GM18517 (cell line): ENCODE results near the gene DCLK2.

Experiments
- ATAC-seq: cut with Tn5 transposase; IDR thresholded peaks from one replicate; pipeline ENCODE4 v1.9.1; 2021; ENCODE audit warnings: mild to moderate bottlenecking, moderate library complexity; ENCODE audit not compliant: unreplicated experiment

The DCLK2 gene

GRCh38 chr4:150256841-150257730 is 178.8 kb downstream of the DCLK2 start:
- ATAC-seq, result no peak

DNA sequence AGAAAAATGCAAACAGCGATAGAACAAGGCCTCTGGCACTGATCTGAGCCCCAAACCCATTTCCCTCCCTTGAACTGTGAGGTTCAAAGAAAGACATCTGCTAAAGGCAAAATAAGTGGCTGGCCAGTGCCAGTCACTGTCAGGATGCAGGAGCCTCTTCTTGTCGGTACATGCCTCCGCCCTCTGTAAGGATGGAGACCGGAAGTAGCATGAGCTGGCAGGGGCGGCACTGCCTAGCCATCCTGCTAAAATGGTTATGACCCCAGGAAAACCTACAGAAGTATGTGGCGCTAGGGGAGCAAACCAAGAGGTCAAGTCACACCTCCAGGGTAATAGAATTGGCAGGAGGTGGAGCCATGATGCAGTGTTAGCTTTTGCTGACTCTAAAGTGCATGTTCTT is 180.3 kb downstream of the DCLK2 start:
- no peak for ATAC-seq

- no peak for ATAC-seq
Observed at GRCh38 chr4:150259861-150260567, 181.8 kb downstream of the DCLK2 start.

GRCh38 chr4:150261571-150261970 is 183.3 kb downstream of the DCLK2 start:
- ATAC-seq, result no peak

GRCh38 chr4:150262611-150263010 is 184.4 kb downstream of the DCLK2 start:
- no peak for ATAC-seq

DNA sequence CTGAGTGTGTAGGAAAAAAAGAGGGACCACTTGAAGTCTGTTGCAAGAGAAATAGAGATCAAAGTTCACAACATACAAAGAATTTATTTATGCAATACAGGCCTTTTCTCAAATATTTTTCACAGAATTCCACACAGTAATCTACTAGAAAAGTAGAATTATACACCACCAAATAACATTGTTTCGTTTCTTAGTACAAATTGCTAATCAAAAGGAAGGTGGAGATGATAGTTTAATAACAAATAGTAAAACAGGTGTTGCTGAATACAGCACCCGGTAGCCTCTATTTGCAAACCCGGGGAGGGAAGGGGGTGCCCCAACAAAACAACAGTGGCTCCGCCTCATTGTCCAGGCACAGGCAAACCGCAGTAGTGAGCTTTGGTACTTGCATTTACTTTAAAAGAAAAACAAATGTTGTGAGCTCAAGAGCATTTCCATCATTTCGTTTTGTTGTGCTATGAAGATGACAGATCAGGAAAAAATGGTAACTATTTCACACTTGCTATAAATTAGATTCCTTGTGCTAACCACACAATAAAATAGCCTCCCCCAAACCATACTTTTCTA is 186.4 kb downstream of the DCLK2 start:
- no peak for ATAC-seq

DNA sequence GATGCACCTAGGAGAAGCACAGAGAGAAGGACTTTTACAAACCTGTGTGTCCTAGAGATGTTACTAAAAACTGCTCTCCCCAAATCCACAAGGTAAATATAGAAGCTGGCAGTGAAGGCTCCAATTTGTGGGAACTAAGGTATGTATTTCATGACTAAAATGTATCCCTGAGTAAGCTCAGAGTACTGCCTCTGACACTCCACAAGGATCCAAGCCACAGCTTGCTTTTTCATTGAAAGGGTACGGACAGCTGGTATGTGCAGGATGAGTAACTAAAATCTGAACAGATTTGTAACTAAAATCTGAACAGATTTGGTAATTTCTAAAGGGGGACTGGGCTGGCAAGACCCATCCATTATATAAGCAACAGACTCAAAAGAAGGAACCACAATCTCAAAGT is 187.6 kb downstream of the DCLK2 start:
- no peak for ATAC-seq

- no peak for ATAC-seq
Observed at GRCh38 chr4:150268444-150268843, 190.2 kb downstream of the DCLK2 start.

- ATAC-seq, result no peak
Observed at GRCh38 chr4:150278206-150278605, 200.0 kb downstream of the DCLK2 start.

GRCh38 chr4:150280081-150280895 is 202.0 kb downstream of the DCLK2 start:
- ATAC-seq, result no peak

DNA sequence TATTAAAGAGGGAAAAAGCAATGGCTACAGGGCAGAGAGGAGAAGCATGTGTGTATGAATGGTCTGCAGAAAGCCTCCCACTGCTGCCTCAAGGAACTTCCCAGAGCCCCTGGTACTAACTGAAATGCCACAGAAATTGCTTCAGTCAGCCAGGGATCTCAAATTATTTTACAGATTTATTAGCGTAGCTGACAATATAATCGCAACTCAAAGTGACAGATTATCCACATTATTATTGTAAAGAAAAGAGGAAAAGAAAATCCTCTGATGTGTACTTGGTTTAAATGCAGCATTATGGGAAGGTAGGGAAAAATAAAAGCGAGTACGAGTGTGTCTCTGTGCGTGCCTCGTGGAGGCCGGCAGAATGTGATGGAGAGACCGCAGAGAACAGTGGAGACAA is 202.7 kb downstream of the DCLK2 start:
- ATAC-seq, result no peak

DNA sequence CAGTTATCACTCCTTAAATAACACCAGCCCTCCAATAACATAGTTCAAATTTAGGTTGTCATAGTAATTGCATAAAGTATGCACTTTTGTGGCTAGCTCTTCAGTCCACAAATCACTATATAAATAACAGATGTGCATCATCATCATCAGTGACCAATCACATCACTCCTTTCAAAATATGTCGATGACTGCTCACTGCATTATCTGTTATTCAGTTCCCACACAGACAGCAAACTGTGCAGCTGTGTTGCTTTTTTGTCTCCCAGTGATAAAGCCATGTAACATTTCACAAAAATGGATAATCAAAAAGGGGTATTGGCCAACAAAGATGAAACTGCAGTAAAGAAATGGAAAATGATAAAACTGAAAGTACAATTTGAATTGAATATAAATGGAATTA is 205.4 kb downstream of the DCLK2 start:
- no peak for ATAC-seq

DNA sequence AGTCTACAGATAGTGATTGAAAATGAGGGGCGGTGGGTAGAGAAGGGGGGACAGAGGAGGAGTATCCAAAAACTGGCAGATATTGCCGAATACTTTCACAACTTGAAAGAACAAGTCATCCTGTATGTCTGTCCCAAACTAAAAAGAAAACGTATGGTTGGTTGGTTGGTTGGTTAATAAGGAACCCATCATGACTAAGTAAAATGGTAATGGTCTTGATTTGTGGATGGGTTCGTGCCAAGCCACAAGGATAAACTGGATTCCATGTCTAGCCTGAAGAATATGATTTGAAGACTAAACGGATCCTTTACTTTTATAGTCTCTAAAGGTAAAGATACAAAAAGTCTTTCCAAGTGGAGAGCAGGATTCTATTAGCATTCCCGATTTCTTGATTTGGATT is 208.4 kb downstream of the DCLK2 start:
- ATAC-seq, result no peak

GRCh38 chr4:150289198-150289597 is 211.0 kb downstream of the DCLK2 start:
- ATAC-seq, result no peak

- ATAC-seq, result no peak
Observed at GRCh38 chr4:150289881-150290280, 211.6 kb downstream of the DCLK2 start.

GRCh38 chr4:150297861-150298474 is 219.7 kb downstream of the DCLK2 start:
- peak; percentile 53 for ATAC-seq

- ATAC-seq, result no peak
Observed at GRCh38 chr4:150299816-150300215, 221.6 kb downstream of the DCLK2 start.

GRCh38 chr4:150302553-150302952 is 224.3 kb downstream of the DCLK2 start:
- ATAC-seq, result no peak

DNA sequence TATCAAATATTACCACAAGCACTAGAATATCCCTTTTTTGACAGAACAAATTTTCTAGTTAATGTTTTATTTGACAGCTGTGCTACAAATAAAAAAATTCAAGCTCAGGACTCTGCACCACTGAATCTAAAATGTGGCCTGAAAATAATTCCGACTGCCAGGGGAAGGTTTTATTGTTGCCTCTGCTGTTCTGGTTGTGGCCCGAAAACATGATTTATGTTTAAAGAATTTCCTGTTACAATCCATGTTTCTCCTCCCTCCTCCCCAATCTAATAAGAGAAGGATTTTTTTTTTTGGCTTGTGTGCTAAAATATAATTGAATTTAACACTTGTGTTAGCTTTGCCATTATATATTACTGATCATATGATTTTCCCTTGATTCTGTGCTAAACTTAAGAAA is 227.8 kb downstream of the DCLK2 start:
- no peak for ATAC-seq

DNA sequence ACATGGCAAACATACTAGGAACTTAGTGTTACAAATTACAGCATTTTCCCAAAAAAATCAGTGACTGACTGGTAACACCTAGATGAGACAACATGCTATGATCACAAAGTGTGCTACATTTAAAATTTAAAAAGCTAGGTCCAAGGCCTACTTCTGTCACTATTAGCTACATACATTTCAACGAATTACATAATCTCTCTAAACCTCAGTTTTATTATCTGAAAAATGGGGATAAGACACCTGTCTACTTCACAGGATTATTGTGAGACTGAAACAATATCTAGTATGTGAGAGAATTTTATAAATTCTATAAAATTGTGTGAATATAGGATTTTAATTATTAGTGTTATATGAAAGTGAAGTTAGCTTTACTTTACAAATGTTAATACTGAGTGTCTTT is 228.5 kb downstream of the DCLK2 start:
- ATAC-seq, result no peak
